ACHN (cell line): ENCODE results near the gene TMEM63C.

Experiments used
- DNase-seq: peaks from one replicate; pipeline ENCODE4 v3.0.0-alpha.2; 2015
- in situ Hi-C: cut with HindIII; loops from 2 replicates; pipeline ENCODE4 v1.10.0; 2017; ENCODE audit warnings: low sequenced_read_pairs, low pct_ligation_motif_present, low pct_unique_long_range_greater_than_20kb

The TMEM63C gene

DNA sequence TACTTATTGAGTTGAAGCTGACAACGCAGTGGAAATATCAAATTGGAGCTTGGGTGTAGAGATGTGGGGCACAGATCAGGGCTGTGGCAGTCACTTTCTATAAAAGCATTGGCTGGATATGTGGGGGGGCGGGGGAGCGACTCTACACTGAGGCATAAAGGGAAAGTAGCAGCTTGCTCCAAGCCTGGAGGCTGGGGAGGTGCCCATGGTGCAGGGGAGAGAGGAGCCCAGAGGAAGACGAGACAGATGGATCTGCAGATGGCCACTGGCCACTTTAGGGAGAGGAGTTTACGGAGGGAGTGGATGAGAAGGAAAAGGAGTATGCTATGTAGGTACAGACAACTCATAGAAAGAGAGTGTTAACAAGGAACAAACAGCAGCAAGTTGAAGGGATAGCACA is 102.9 kb downstream of the TMEM63C start:
- in situ Hi-C loops = no loop called here

GRCh38 chr14:77286576-77286975 is 105.0 kb downstream of the TMEM63C start:
- DNase-seq = no peak

More for the DNA sequence above, 102.9 kb downstream of the TMEM63C start:
- no peak for DNase-seq

GRCh38 chr14:77290705-77291104 is 109.1 kb downstream of the TMEM63C start:
- in situ Hi-C loops = no loop called here
- DNase-seq = peak; percentile 5

More at GRCh38 chr14:77286576-77286975, 105.0 kb downstream of the TMEM63C start:
- in situ Hi-C loops = no loop called here

DNA sequence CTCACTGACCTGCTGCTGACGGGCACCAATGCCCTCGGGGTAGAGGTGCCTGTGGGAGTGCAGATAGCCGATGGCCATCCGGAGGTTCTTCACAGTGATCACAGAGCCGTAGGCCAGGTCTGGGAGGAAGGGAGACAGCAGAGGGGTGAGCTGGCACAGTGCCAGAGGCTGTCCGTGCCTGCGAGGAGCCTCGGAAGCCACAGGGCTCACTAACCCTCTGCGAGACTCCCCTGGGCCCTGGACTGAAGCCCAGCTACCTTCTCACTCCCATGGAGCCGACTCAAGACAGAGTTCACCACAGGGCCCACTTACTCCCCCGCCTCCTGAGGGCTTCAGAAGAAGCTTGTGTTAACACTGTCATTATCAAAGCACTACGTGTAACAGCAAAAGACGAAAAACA is 114.6 kb downstream of the TMEM63C start:
- in situ Hi-C loops = no loop called here
- DNase-seq = no peak

GRCh38 chr14:77296906-77297305 is 115.3 kb downstream of the TMEM63C start:
- DNase-seq = no peak
- in situ Hi-C loops = no loop called here

GRCh38 chr14:77299771-77300170 is 118.2 kb downstream of the TMEM63C start:
- in situ Hi-C loops = no loop called here
- DNase-seq = no peak

GRCh38 chr14:77301103-77301502 is 119.5 kb downstream of the TMEM63C start:
- DNase-seq = peak; percentile 74
- in situ Hi-C loops = no loop called here

GRCh38 chr14:77302926-77303325 is 121.3 kb downstream of the TMEM63C start:
- DNase-seq = peak; percentile 54

GRCh38 chr14:77303417-77304156 is 122.0 kb downstream of the TMEM63C start:
- in situ Hi-C loops = no loop called here
- peak; percentile 85 for DNase-seq

More at GRCh38 chr14:77302926-77303325, 121.3 kb downstream of the TMEM63C start:
- in situ Hi-C loops = no loop called here

GRCh38 chr14:77305696-77306095 is 124.1 kb downstream of the TMEM63C start:
- no peak for DNase-seq
- in situ Hi-C loops = no loop called here

- DNase-seq = no peak
- in situ Hi-C loops = no loop called here
Observed at GRCh38 chr14:77306416-77306815, 124.8 kb downstream of the TMEM63C start.

- in situ Hi-C loops = no loop called here
- no peak for DNase-seq
Observed at GRCh38 chr14:77306851-77307496, 125.4 kb downstream of the TMEM63C start.
